ENCODE data around the gene CDH4. TPM values are rescaled to one million over a fixed set of nuclear protein-coding genes. Genes with fewer than 3 reads are reported as not detected.

CDH4 gene
- total RNA-seq, 2 experiments from 2014 or later = not detected

- H3K9me3 ChIP-seq (ENCODE audit: low read length) = no peaks in the 10 kb centered on the region
- H3K27ac ChIP-seq (ENCODE audit: low read depth, low read length, poor library complexity, severe bottlenecking) = no peak overlapping the region
- DNase-seq (ENCODE audit: low spot score) = no peak
- CTCF ChIA-PET (ENCODE audit: unreplicated experiment) = no interaction called here
- no peak overlapping the region for H3K4me2 ChIP-seq (ENCODE audit: low read length)
- no peak overlapping the region for H2AFZ ChIP-seq (ENCODE audit: low read length)
- H3K36me3 ChIP-seq (ENCODE audit: insufficient read depth, low read length) = no peaks in the 10 kb centered on the region
- no peaks in the 10 kb centered on the region for H3K9me2 ChIP-seq (ENCODE audit: insufficient read depth, low read length)
- no peak overlapping the region for H3K4me3 ChIP-seq (ENCODE audit: low read depth, low read length, poor library complexity, severe bottlenecking)
- H3K4me1 ChIP-seq (ENCODE audit: insufficient read depth, low read length, poor library complexity, severe bottlenecking) = no peaks in the 10 kb centered on the region
- TF ChIP-seq EZH2phosphoT487 (IDR thresholded peaks at IDR 0.05; ENCODE audit: borderline replicate concordance, low read depth, low read length) = no peak
- TF ChIP-seq, protein P1, sequence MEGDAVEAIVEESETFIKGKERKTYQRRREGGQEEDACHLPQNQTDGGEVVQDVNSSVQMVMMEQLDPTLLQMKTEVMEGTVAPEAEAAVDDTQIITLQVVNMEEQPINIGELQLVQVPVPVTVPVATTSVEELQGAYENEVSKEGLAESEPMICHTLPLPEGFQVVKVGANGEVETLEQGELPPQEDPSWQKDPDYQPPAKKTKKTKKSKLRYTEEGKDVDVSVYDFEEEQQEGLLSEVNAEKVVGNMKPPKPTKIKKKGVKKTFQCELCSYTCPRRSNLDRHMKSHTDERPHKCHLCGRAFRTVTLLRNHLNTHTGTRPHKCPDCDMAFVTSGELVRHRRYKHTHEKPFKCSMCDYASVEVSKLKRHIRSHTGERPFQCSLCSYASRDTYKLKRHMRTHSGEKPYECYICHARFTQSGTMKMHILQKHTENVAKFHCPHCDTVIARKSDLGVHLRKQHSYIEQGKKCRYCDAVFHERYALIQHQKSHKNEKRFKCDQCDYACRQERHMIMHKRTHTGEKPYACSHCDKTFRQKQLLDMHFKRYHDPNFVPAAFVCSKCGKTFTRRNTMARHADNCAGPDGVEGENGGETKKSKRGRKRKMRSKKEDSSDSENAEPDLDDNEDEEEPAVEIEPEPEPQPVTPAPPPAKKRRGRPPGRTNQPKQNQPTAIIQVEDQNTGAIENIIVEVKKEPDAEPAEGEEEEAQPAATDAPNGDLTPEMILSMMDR (conservative IDR thresholded peaks at IDR 0.05; ENCODE audit: low read length) = no peak
- BruUV-seq (replicated peaks) = no TSS peak
- no peaks in the 10 kb centered on the region for H4K20me1 ChIP-seq (ENCODE audit: insufficient read depth, low read length)
- POLR2A ChIA-PET = no interaction called here
- no peaks in the 10 kb centered on the region for H3K79me2 ChIP-seq (ENCODE audit: insufficient read depth, low read depth, low read length)
- intact Hi-C loops (cut with micrococcal nuclease; ENCODE audit: unreplicated experiment) = no loop called here
Observed at GRCh38 chr20:61531553-61532345, 279.7 kb downstream of the CDH4 start.

- H3K9me3 ChIP-seq (ENCODE audit: low read length) = no peaks in the 10 kb centered on the region
- no peak overlapping the region for H3K4me3 ChIP-seq (ENCODE audit: low read depth, low read length, poor library complexity, severe bottlenecking)
- no peaks in the 10 kb centered on the region for H4K20me1 ChIP-seq (ENCODE audit: insufficient read depth, low read length)
- BruUV-seq (replicated peaks) = no TSS peak
- no peak overlapping the region for H3K4me2 ChIP-seq (ENCODE audit: low read length)
- no peaks in the 10 kb centered on the region for H3K79me2 ChIP-seq (ENCODE audit: insufficient read depth, low read depth, low read length)
- H3K27ac ChIP-seq (ENCODE audit: low read depth, low read length, poor library complexity, severe bottlenecking) = no peak overlapping the region
- TF ChIP-seq, protein P1 (conservative IDR thresholded peaks at IDR 0.05; ENCODE audit: low read length) = no peak
- no peak for TF ChIP-seq EZH2phosphoT487 (IDR thresholded peaks at IDR 0.05; ENCODE audit: borderline replicate concordance, low read depth, low read length)
- H3K9me2 ChIP-seq (ENCODE audit: insufficient read depth, low read length) = no peaks in the 10 kb centered on the region
- intact Hi-C loops (cut with micrococcal nuclease; ENCODE audit: unreplicated experiment) = no loop called here
- H2AFZ ChIP-seq (ENCODE audit: low read length) = no peak overlapping the region
- no peaks in the 10 kb centered on the region for H3K4me1 ChIP-seq (ENCODE audit: insufficient read depth, low read length, poor library complexity, severe bottlenecking)
- ChIA-PET POLR2A (no interaction called here), CTCF (ENCODE audit: unreplicated experiment) (no interaction called here)
- no peak for DNase-seq (ENCODE audit: low spot score)
- no peaks in the 10 kb centered on the region for H3K36me3 ChIP-seq (ENCODE audit: insufficient read depth, low read length)
Observed at GRCh38 chr20:61532736-61533135, 280.7 kb downstream of the CDH4 start.

- CTCF ChIA-PET (ENCODE audit: unreplicated experiment) = no interaction called here
- Histone ChIP-seq H3K79me2 (ENCODE audit: insufficient read depth, low read depth, low read length) (no peaks in the 10 kb centered on the region), H3K4me2 (ENCODE audit: low read length) (no peak overlapping the region), H3K4me3 (ENCODE audit: low read depth, low read length, poor library complexity, severe bottlenecking) (no peak overlapping the region), H4K20me1 (ENCODE audit: insufficient read depth, low read length) (no peaks in the 10 kb centered on the region), H3K4me1 (ENCODE audit: insufficient read depth, low read length, poor library complexity, severe bottlenecking) (no peaks in the 10 kb centered on the region), H3K36me3 (ENCODE audit: insufficient read depth, low read length) (no peaks in the 10 kb centered on the region), H3K9me2 (ENCODE audit: insufficient read depth, low read length) (no peaks in the 10 kb centered on the region), H3K9me3 (ENCODE audit: low read length) (no peaks in the 10 kb centered on the region), H3K27ac (ENCODE audit: low read depth, low read length, poor library complexity, severe bottlenecking) (no peak overlapping the region), H2AFZ (ENCODE audit: low read length) (no peak overlapping the region)
- DNase-seq (ENCODE audit: low spot score) = no peak
- TF ChIP-seq EZH2phosphoT487 (IDR thresholded peaks at IDR 0.05; ENCODE audit: borderline replicate concordance, low read depth, low read length) = no peak
- no TSS peak for BruUV-seq (replicated peaks)
- POLR2A ChIA-PET = no interaction called here
- intact Hi-C loops (cut with micrococcal nuclease; ENCODE audit: unreplicated experiment) = no loop called here
Observed at GRCh38 chr20:61533231-61533631, 281.2 kb downstream of the CDH4 start.

Data from OCI-LY7 (cell line).